ENCODE measurements around the gene CALHM5.

The CALHM5 gene

DNA sequence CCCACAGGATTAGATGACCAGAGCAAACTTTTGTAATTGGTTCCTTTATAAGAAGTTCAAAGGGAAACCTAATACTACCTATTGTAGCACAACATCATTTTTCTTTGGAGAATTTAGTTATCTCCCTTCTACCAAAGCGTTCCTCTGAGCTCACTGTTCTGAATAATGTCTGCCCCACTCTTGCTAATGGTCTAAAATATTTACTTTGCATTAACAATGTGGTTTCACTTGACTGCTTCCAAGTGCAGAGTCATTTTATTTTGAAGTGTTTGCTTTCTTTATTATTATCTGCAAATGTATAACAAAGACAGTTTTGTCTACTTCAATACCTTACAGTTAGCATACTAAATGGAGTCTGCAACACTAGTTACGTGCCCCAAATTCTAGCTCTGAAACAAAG, 19.0 kb downstream of the CALHM5 start:
- Histone ChIP-seq H2BK12ac (ENCODE audit: low read length) (no peak overlapping the region), H3K27ac (replicated peaks; ENCODE audit: low read length) (no peak overlapping the region), H2AK5ac (ENCODE audit: low read depth, low read length) (no peak overlapping the region), H3K4ac (ENCODE audit: low read length) (no peak overlapping the region), H3K18ac (ENCODE audit: low read length) (no peak overlapping the region), H3K4me1 (ENCODE audit: control insufficient read depth in 2 of 2, insufficient read depth in 1 of 2, low read depth in 1 of 2, low read length in 2 of 2) (peaks cover 10 to 19% of the 10 kb centered on the region in 2 donors), H2BK120ac (ENCODE audit: low read depth, low read length) (no peak overlapping the region), H3K23ac (ENCODE audit: low read depth, low read length, poor library complexity) (no peak overlapping the region), H2BK5ac (ENCODE audit: low read length) (no peak overlapping the region), H3K14ac (ENCODE audit: low read length) (no peak overlapping the region), H3K36me3 (replicated peaks in 1 of 2; ENCODE audit: control insufficient read depth in 2 of 2, insufficient read depth in 2 of 2, low read length in 2 of 2) (no peaks in the 10 kb centered on the region), H3K9ac (ENCODE audit: low read depth, low read length, poor library complexity) (no peak overlapping the region), H3K4me3 (ENCODE audit: low read length in 2 of 2) (no peak overlapping the region), H3K27me3 (ENCODE audit: control insufficient read depth in 3 of 3, insufficient read depth in 3 of 3, low read depth in 1 of 3, low read length in 3 of 3) (no peaks in the 10 kb centered on the region), H3K9me3 (replicated peaks in 1 of 2; ENCODE audit: control insufficient read depth in 2 of 2, insufficient read depth in 1 of 2, low read depth in 1 of 2, low read length in 2 of 2) (no peaks in the 10 kb centered on the region), H3K79me1 (ENCODE audit: low read depth, low read length) (no peaks in the 10 kb centered on the region), H4K91ac (ENCODE audit: low read depth, low read length, poor library complexity) (no peak overlapping the region), H3K4me2 (ENCODE audit: insufficient read depth, low read length, poor library complexity, severe bottlenecking) (no peak overlapping the region), H2BK15ac (ENCODE audit: low read length) (no peak overlapping the region), H4K8ac (ENCODE audit: low read depth, low read length) (no peak overlapping the region), H2AFZ (ENCODE audit: low read length) (no peak overlapping the region)
- WGBS, 2 donors (ENCODE audit: extremely low coverage in 2 of 2, insufficient read length in 2 of 2, insufficient replicate concordance in 1 of 2) = no CpG with 5 or more reads among the region's 2 CpGs
- DNase-seq (ENCODE audit: low spot score) = no peak

DNA sequence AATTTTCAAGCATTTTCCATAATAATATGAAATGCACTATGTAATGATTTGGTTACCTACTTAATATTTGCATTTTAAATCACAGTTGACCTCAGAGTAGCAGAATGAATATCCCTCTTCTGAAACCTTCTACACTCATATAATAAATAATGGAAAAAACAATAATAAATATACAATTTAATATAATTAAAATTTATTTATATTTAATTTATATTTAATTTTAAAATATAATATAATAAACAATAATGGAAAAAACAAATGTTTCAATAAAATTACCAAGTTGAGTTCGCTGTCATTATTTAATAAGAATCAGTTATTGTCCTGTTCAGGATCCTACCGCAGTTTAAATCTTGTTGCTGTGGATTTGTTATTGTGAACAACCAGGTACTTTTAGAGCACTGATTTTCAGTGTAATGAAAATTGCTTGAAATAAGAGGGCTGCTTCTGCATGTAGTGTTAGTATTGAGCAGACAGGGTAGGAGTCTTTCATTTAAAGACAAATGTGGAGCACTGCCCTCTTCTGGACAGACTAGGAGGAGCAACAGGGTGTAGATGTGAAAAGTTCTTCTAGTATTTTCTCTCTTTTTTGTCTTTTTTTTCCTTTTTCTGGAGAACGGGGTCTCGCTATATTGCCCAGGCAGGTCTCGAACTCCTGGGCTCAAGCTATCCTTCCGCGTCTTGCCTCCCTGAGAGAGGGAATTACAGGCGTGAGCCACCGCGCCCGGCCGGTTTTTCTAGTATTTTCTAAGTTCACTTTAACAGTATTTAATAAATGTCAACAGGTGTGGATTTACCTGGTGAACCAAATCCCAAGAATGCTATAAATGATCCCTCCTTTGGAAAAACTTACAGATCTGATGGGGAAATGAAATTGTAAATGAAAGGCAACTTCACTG, 20.5 kb downstream of the CALHM5 start:
- no CpG with 5 or more reads among the region's 12 CpGs for WGBS, 2 donors (ENCODE audit: extremely low coverage in 2 of 2, insufficient read length in 2 of 2, insufficient replicate concordance in 1 of 2)
- Histone ChIP-seq H4K91ac (ENCODE audit: low read depth, low read length, poor library complexity) (no peak overlapping the region), H3K23ac (ENCODE audit: low read depth, low read length, poor library complexity) (no peak overlapping the region), H3K79me1 (ENCODE audit: low read depth, low read length) (no peaks in the 10 kb centered on the region), H3K4me1 (ENCODE audit: control insufficient read depth in 2 of 2, insufficient read depth in 1 of 2, low read depth in 1 of 2, low read length in 2 of 2) (peaks cover 13 to 19% of the 10 kb centered on the region in 2 donors), H3K9ac (ENCODE audit: low read depth, low read length, poor library complexity) (no peak overlapping the region), H3K14ac (ENCODE audit: low read length) (no peak overlapping the region), H3K4ac (ENCODE audit: low read length) (no peak overlapping the region), H3K9me3 (replicated peaks in 1 of 2; ENCODE audit: control insufficient read depth in 2 of 2, insufficient read depth in 1 of 2, low read depth in 1 of 2, low read length in 2 of 2) (peaks cover 0 to under 1% of the 10 kb centered on the region in 2 donors), H3K18ac (ENCODE audit: low read length) (no peak overlapping the region), H2AK5ac (ENCODE audit: low read depth, low read length) (no peak overlapping the region), H3K4me3 (ENCODE audit: low read length in 2 of 2) (no peak overlapping the region), H3K4me2 (ENCODE audit: insufficient read depth, low read length, poor library complexity, severe bottlenecking) (no peak overlapping the region), H3K36me3 (replicated peaks in 1 of 2; ENCODE audit: control insufficient read depth in 2 of 2, insufficient read depth in 2 of 2, low read length in 2 of 2) (no peaks in the 10 kb centered on the region), H4K8ac (ENCODE audit: low read depth, low read length) (no peak overlapping the region), H2AFZ (ENCODE audit: low read length) (no peak overlapping the region), H2BK12ac (ENCODE audit: low read length) (no peak overlapping the region), H2BK15ac (ENCODE audit: low read length) (no peak overlapping the region), H2BK120ac (ENCODE audit: low read depth, low read length) (no peak overlapping the region), H3K27ac (replicated peaks; ENCODE audit: low read length) (no peak overlapping the region), H3K27me3 (ENCODE audit: control insufficient read depth in 3 of 3, insufficient read depth in 3 of 3, low read depth in 1 of 3, low read length in 3 of 3) (no peaks in the 10 kb centered on the region), H2BK5ac (ENCODE audit: low read length) (no peak overlapping the region)
- peak; percentile 54 for DNase-seq (ENCODE audit: low spot score)

DNA sequence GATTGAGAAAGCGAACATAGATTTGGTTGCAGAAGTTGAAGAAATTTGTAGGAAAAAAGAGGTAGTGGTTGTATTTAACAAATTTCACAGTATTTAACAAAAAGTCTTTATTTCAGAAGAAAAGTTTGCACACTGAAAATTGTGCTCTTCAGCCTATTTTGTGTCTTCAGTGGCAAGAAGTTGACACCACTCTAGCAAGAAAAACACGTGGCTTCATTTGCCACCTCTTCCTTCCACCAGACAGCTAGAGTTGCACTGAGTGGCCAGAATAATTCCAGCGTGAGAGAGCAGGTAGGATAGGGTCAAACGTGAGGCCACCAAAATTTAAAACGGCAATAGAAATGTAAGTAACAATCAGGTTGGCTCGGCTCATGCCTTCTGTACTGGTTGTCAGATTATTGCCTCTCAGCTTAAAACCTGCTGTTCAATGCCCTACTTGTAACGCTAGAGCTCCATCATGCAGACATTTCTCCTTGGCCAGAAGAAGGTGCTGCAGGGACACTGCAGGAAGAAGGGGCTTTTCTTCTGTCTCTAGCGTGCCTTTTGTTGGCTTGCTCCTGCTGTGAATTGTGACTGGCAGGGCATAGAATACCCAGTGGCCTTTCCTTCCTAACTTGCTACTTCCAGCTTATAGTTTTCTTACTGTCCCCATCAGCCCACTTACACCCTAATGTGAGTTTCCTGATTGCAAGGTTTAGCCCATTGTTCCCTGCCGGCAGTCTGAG, 22.0 kb downstream of the CALHM5 start:
- Histone ChIP-seq H3K27me3 (ENCODE audit: control insufficient read depth in 3 of 3, insufficient read depth in 3 of 3, low read depth in 1 of 3, low read length in 3 of 3) (no peaks in the 10 kb centered on the region), H2BK15ac (ENCODE audit: low read length) (no peak overlapping the region), H2BK12ac (ENCODE audit: low read length) (no peak overlapping the region), H3K9me3 (replicated peaks in 1 of 2; ENCODE audit: control insufficient read depth in 2 of 2, insufficient read depth in 1 of 2, low read depth in 1 of 2, low read length in 2 of 2) (peaks cover 0 to 2% of the 10 kb centered on the region in 2 donors), H3K79me1 (ENCODE audit: low read depth, low read length) (no peaks in the 10 kb centered on the region), H4K8ac (ENCODE audit: low read depth, low read length) (no peak overlapping the region), H4K91ac (ENCODE audit: low read depth, low read length, poor library complexity) (no peak overlapping the region), H3K18ac (ENCODE audit: low read length) (no peak overlapping the region), H3K4me1 (ENCODE audit: control insufficient read depth in 2 of 2, insufficient read depth in 1 of 2, low read depth in 1 of 2, low read length in 2 of 2) (peaks cover 13 to 19% of the 10 kb centered on the region in 2 donors), H3K36me3 (replicated peaks in 1 of 2; ENCODE audit: control insufficient read depth in 2 of 2, insufficient read depth in 2 of 2, low read length in 2 of 2) (no peaks in the 10 kb centered on the region), H3K4me2 (ENCODE audit: insufficient read depth, low read length, poor library complexity, severe bottlenecking) (no peak overlapping the region), H2AFZ (ENCODE audit: low read length) (peak overlapping the region; percentile 87), H2BK5ac (ENCODE audit: low read length) (no peak overlapping the region), H3K9ac (ENCODE audit: low read depth, low read length, poor library complexity) (no peak overlapping the region), H2BK120ac (ENCODE audit: low read depth, low read length) (no peak overlapping the region), H3K4ac (ENCODE audit: low read length) (no peak overlapping the region), H3K27ac (replicated peaks; ENCODE audit: low read length) (no peak overlapping the region), H3K23ac (ENCODE audit: low read depth, low read length, poor library complexity) (no peak overlapping the region), H3K14ac (ENCODE audit: low read length) (no peak overlapping the region), H2AK5ac (ENCODE audit: low read depth, low read length) (no peak overlapping the region), H3K4me3 (ENCODE audit: low read length in 2 of 2) (peak overlapping the region in 1 of 2 donors; percentile 11)
- 100% methylated on average over 1 of the region's 9 CpGs; no CpG with 5 or more reads in 1 of the 2 donors for WGBS, 2 donors (ENCODE audit: extremely low coverage in 2 of 2, insufficient read length in 2 of 2, insufficient replicate concordance in 1 of 2)
- DNase-seq (ENCODE audit: low spot score) = no peak

DNA sequence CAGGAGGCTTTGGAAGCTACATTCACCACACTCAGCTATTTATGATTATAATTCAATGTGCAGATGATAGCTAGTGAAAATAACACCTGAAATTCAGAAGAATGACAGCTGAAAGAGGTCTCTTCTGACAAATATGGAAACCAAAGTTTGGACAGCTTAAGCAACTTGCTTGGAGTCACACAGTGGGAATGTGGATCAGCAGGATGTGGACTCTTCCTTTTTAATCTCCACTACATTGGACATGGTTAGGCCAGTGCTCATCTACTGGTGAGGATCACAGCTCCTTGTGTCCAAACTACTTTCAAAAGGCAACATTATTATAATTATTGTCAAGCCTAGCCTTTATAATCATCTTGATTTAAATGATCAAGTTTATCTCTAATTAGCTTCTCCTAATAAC, 23.7 kb downstream of the CALHM5 start:
- no peak overlapping the region for H3K4ac ChIP-seq (ENCODE audit: low read length)
- no peak overlapping the region for H3K4me2 ChIP-seq (ENCODE audit: insufficient read depth, low read length, poor library complexity, severe bottlenecking)
- H3K18ac ChIP-seq (ENCODE audit: low read length) = no peak overlapping the region
- H4K91ac ChIP-seq (ENCODE audit: low read depth, low read length, poor library complexity) = no peak overlapping the region
- H3K9me3 ChIP-seq (replicated peaks in 1 of 2; ENCODE audit: control insufficient read depth in 2 of 2, insufficient read depth in 1 of 2, low read depth in 1 of 2, low read length in 2 of 2) = peaks cover 0 to 2% of the 10 kb centered on the region in 2 donors
- no peak overlapping the region for H2AK5ac ChIP-seq (ENCODE audit: low read depth, low read length)
- H2BK15ac ChIP-seq (ENCODE audit: low read length) = no peak overlapping the region
- H3K27me3 ChIP-seq (ENCODE audit: control insufficient read depth in 3 of 3, insufficient read depth in 3 of 3, low read depth in 1 of 3, low read length in 3 of 3) = no peaks in the 10 kb centered on the region
- no peaks in the 10 kb centered on the region for H3K79me1 ChIP-seq (ENCODE audit: low read depth, low read length)
- no peak overlapping the region for H2BK5ac ChIP-seq (ENCODE audit: low read length)
- peak overlapping the region; percentile 21 for H2AFZ ChIP-seq (ENCODE audit: low read length)
- H3K4me3 ChIP-seq (ENCODE audit: low read length in 2 of 2) = no peak overlapping the region
- no peak overlapping the region for H3K23ac ChIP-seq (ENCODE audit: low read depth, low read length, poor library complexity)
- no peak overlapping the region for H3K27ac ChIP-seq (replicated peaks; ENCODE audit: low read length)
- H2BK12ac ChIP-seq (ENCODE audit: low read length) = no peak overlapping the region
- no peak overlapping the region for H3K14ac ChIP-seq (ENCODE audit: low read length)
- DNase-seq (ENCODE audit: low spot score) = no peak
- H3K4me1 ChIP-seq (ENCODE audit: control insufficient read depth in 2 of 2, insufficient read depth in 1 of 2, low read depth in 1 of 2, low read length in 2 of 2) = peaks cover 7 to 15% of the 10 kb centered on the region in 2 donors
- no peak overlapping the region for H3K9ac ChIP-seq (ENCODE audit: low read depth, low read length, poor library complexity)
- H4K8ac ChIP-seq (ENCODE audit: low read depth, low read length) = no peak overlapping the region
- no peaks in the 10 kb centered on the region for H3K36me3 ChIP-seq (replicated peaks in 1 of 2; ENCODE audit: control insufficient read depth in 2 of 2, insufficient read depth in 2 of 2, low read length in 2 of 2)
- H2BK120ac ChIP-seq (ENCODE audit: low read depth, low read length) = no peak overlapping the region

All from neuronal stem cell (in vitro differentiated cells).